Ishikawa (cell line): ENCODE results near the gene ADK.

Source experiments
- CEBPB ChIP-seq: IDR thresholded peaks from 2 replicates; pipeline ENCODE4 v1.6.1; 2012
- CREB1 ChIP-seq: IDR thresholded peaks from 2 replicates; pipeline ENCODE4 v1.6.1; 2012; ENCODE audit warnings: low read depth
- EGR1 ChIP-seq: IDR thresholded peaks from 2 replicates; pipeline ENCODE4 v1.6.1; 2012
- EP300 ChIP-seq: IDR thresholded peaks from 2 replicates; pipeline ENCODE4 v1.6.1; 2012; ENCODE audit warnings: borderline replicate concordance
- FOXM1 ChIP-seq: IDR thresholded peaks from 2 replicates; pipeline ENCODE4 v1.6.1; 2012; ENCODE audit warnings: low read depth, borderline replicate concordance
- TF ChIP-seq, protein P1 (sequence below): IDR thresholded peaks from 2 replicates; pipeline ENCODE4 v1.6.1; 2012

DNA sequence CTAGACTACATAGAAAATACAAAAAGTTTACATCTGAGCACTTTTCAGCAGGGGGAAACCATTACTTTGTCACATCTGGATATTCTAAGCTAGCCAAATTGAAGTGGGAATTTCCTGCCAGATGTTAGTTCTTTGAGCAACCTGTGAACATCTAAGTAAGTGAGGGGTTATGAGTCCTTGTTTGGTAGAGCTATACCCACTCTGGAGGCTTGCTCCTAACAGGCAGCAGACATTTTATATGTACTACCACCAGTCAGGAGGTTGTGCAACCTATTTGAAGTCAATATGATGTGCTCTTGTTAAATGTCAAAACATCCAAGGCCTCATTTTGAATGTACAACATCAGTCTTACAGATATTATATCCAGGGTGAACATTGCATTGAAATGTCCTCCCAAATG lies 532.0 kb downstream of the ADK start:
- TF ChIP-seq, protein P1, sequence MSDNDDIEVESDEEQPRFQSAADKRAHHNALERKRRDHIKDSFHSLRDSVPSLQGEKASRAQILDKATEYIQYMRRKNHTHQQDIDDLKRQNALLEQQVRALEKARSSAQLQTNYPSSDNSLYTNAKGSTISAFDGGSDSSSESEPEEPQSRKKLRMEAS, result no peak
- TF ChIP-seq EGR1 (no peak), CEBPB (no peak), FOXM1 (no peak), CREB1 (no peak), EP300 (no peak)
